ENCODE results near the gene HDAC4.

DNA sequence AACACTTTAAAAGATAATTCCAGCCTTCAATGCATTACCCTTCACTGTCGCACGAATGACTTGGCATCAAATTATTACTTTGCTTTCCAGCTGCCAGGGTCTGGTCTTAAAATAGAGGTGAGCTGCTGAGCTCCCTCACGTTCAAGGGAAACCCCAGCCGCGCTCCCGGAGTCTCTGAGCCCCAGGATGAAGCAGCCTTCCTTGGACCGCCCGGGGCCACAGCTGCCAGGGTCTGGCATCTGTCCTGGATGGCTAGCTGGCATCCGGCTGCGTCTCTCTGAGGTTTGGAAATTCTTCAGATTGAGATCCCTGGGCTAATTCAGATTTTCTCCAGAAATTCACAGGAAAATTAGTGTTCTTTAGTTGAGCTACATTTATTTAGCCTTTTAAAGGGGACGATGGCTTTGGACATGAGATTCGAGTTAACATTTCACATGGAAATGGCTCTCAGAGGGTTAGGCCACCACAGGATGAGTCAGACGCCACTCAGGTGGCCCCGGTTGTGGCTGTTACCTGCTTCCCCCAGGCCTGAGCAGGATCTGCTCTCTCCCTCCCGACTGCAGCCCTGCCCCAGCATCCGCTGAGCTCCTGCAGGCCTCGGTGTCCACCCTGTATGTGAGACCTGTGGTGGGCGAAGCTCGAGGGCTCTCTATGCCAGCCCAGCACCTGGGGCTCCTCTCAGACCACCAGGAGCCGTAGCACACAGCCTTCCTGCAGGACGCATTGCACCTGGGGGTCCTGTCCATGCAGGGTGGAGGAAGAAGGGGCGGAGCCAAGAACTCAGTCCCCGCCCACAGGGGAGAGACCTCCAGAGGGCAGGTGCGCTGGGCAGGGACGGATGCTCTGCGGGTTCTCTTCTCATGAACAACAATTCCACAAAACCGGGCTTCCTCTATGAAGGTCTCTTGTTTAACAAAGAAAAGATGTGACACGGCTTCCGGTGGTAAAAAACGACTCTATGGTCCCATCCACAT is 297.4 kb downstream of the HDAC4 start:
- TF ChIP-seq, protein P1, sequence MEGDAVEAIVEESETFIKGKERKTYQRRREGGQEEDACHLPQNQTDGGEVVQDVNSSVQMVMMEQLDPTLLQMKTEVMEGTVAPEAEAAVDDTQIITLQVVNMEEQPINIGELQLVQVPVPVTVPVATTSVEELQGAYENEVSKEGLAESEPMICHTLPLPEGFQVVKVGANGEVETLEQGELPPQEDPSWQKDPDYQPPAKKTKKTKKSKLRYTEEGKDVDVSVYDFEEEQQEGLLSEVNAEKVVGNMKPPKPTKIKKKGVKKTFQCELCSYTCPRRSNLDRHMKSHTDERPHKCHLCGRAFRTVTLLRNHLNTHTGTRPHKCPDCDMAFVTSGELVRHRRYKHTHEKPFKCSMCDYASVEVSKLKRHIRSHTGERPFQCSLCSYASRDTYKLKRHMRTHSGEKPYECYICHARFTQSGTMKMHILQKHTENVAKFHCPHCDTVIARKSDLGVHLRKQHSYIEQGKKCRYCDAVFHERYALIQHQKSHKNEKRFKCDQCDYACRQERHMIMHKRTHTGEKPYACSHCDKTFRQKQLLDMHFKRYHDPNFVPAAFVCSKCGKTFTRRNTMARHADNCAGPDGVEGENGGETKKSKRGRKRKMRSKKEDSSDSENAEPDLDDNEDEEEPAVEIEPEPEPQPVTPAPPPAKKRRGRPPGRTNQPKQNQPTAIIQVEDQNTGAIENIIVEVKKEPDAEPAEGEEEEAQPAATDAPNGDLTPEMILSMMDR (IDR thresholded peaks at IDR 0.05), result no peak
- no peak for TF ChIP-seq POLR2AphosphoS5 (IDR thresholded peaks at IDR 0.05; ENCODE audit: low read depth, low read length)
- no peak for TF ChIP-seq SIN3A (IDR thresholded peaks at IDR 0.05; ENCODE audit: borderline replicate concordance, insufficient read depth, low read depth, low read length)
- TF ChIP-seq, protein P2, sequence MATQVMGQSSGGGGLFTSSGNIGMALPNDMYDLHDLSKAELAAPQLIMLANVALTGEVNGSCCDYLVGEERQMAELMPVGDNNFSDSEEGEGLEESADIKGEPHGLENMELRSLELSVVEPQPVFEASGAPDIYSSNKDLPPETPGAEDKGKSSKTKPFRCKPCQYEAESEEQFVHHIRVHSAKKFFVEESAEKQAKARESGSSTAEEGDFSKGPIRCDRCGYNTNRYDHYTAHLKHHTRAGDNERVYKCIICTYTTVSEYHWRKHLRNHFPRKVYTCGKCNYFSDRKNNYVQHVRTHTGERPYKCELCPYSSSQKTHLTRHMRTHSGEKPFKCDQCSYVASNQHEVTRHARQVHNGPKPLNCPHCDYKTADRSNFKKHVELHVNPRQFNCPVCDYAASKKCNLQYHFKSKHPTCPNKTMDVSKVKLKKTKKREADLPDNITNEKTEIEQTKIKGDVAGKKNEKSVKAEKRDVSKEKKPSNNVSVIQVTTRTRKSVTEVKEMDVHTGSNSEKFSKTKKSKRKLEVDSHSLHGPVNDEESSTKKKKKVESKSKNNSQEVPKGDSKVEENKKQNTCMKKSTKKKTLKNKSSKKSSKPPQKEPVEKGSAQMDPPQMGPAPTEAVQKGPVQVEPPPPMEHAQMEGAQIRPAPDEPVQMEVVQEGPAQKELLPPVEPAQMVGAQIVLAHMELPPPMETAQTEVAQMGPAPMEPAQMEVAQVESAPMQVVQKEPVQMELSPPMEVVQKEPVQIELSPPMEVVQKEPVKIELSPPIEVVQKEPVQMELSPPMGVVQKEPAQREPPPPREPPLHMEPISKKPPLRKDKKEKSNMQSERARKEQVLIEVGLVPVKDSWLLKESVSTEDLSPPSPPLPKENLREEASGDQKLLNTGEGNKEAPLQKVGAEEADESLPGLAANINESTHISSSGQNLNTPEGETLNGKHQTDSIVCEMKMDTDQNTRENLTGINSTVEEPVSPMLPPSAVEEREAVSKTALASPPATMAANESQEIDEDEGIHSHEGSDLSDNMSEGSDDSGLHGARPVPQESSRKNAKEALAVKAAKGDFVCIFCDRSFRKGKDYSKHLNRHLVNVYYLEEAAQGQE (IDR thresholded peaks at IDR 0.05; ENCODE audit: insufficient read depth in 1 of 2, low read depth in 2 of 2, low read length in 1 of 2), result no peak
